Esophagus squamous epithelium (tissue), 5 donors: ENCODE measurements around the gene LHCGR. TPM values are rescaled to one million over a fixed set of nuclear protein-coding genes. Genes with fewer than 3 reads are reported as not detected.
"Not testable (repeated sequence)": the region's sequence is repeated elsewhere in the genome, so short reads cannot be mapped to it uniquely, and the experiment has no call there.

Source experiments
- DNase-seq: peaks from one replicate; lab custom pipeline; 2025; lab: John Stamatoyannopoulos, UW
- H3K27ac ChIP-seq, 4 donors: fragments of 200-600 bp; sonication (generic); one replicate each; pipeline ENCODE4 v1.5.1; 2016 to 2019; ENCODE audit warnings: mild to moderate bottlenecking in 1 of 4
- H3K27me3 ChIP-seq, 4 donors: fragments of 200-600 bp; sonication (generic); 1 replicate in 3 of 4; 2 replicates in 1 of 4; pipeline versions ENCODE4 v1.5.1 to v1.6.0; 2017 to 2021; ENCODE audit warnings: antibody characterized with exemption in 1 of 4
- H3K36me3 ChIP-seq, 3 donors: fragments of 200-600 bp; sonication (generic); one replicate each; pipeline ENCODE4 v1.5.1; 2016 to 2019
- H3K4me1 ChIP-seq, 3 donors: fragments of 200-600 bp; sonication (generic); one replicate each; pipeline ENCODE4 v1.5.1; 2017 to 2019
- H3K4me3 ChIP-seq, 4 donors: fragments of 200-600 bp; sonication (generic); 1 replicate in 3 of 4; 2 replicates in 1 of 4; pipeline ENCODE4 v1.5.1; 2016 to 2019; ENCODE audit warnings: mild to moderate bottlenecking in 2 of 4, moderate library complexity in 1 of 4
- H3K9me3 ChIP-seq, 3 donors: fragments of 200-600 bp; sonication (generic); one replicate each; pipeline ENCODE4 v1.5.1; 2016 to 2019
- CTCF ChIP-seq, 6 experiments: fragments of 450-650 bp in 4 of 6; fragments of 200-600 bp in 2 of 6; sonication (generic) in 2 of 6; IDR thresholded peaks; one replicate each; pipeline ENCODE4 v1.5.1; 2016 to 2019; ENCODE audit warnings: antibody characterized with exemption in 6 of 6, mild to moderate bottlenecking in 4 of 6, moderate library complexity in 4 of 6
- POLR2A ChIP-seq, 4 donors: fragments of 450-650 bp; IDR thresholded peaks; one replicate each; pipeline ENCODE4 v1.6.1; 2017; ENCODE audit warnings: antibody characterized with exemption in 4 of 4, mild to moderate bottlenecking in 4 of 4, moderate library complexity in 3 of 4
- WGBS, 2 donors: methylation state at CpG; one replicate each; pipeline ENCODE4 v1.1.5; 2018; 5-methylcytosine and 5-hydroxymethylcytosine counted together
- intact Hi-C: fragments of 100-400 bp; cut with DNase I; formaldehyde crosslinking; loops from one replicate; pipeline ENCODE4 v1.15.0; 2022
- total RNA-seq, 4 donors: library from RNA; depleted of rRNA; stranded (reverse); fragments of >200 nt; gene quantifications; one replicate each; pipeline ENCODE4 v1.1.0, GENCODE V29; 2016
- donor health status: DM: yes; HTN: yes; CAD: no.

The LHCGR gene
- total RNA-seq, 4 donors from 2014 or later: 0.22 to 0.76 TPM; not detected in 2

DNA sequence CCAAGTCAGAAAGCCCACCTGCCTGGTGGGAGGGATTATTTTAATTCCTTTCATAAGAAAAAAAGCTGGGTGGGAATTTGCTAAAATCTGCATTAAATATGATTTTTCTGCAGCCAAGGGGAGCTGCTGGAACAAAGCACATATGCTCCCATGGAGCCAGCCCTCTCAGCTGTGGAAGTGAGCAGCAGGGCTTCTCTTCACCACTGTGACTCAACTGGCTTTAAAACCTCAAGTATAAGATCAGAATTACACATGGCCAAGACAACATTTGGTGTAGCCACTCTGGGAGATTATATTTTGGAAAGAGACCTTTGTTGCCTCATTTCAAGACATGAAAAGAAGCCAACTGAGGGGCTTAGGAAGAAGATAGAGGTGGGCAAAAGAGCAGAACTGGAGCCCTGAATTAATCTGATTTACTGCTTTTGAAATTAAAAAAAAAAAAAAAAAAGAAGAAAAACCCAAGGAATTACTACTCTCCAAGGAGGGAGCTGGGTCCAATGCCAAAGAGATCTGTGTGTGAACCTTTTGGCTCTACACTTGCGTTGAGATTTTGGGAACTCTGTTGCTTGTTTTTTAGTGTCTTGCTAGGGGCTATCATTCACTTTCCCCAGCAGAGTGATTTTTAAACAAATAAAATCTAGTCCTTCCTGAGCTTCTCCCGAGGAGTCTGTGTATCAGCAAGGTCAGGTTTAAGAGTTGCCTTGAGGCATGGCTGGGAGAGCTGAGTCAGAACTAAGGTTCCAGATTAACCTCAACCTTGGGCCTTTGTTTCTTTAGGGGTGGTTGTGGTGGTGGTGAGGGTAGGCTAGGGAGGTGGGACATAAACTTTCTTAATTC is 6.0 kb downstream of the LHCGR start:
- Histone ChIP-seq H3K27me3 (peaks cover 0 to 2% (median 0%) of the 10 kb centered on the region in 4 donors), H3K9me3 (no peaks in the 10 kb centered on the region), H3K4me1 (no peaks in the 10 kb centered on the region), H3K4me3 (no peak overlapping the region), H3K36me3 (no peaks in the 10 kb centered on the region), H3K27ac (no peak overlapping the region)
- no peak for TF ChIP-seq POLR2A (IDR thresholded peaks at IDR 0.05)
- TF ChIP-seq CTCF (IDR thresholded peaks at IDR 0.05): no peak
- WGBS, 2 donors: 48 to 64% methylated on average over 2 of the region's 2 CpGs
- DNase-seq: no peak
- intact Hi-C loops: no loop called here

GRCh38 chr2:48747319-48747718 is 8.2 kb downstream of the LHCGR start:
- Histone ChIP-seq H3K36me3 (no peaks in the 10 kb centered on the region), H3K27ac (no peak overlapping the region), H3K4me1 (no peaks in the 10 kb centered on the region), H3K9me3 (no peaks in the 10 kb centered on the region), H3K4me3 (no peak overlapping the region), H3K27me3 (no peaks in the 10 kb centered on the region)
- DNase-seq: no peak
- 74% methylated on average over 6 of the region's 6 CpGs for WGBS, 2 donors
- TF ChIP-seq POLR2A (IDR thresholded peaks at IDR 0.05): no peak
- TF ChIP-seq CTCF (IDR thresholded peaks at IDR 0.05): no peak
- intact Hi-C loops: no loop called here

- H3K36me3 ChIP-seq, intact Hi-C loops, H3K4me3 ChIP-seq, DNase-seq, H3K9me3 ChIP-seq, H3K27me3 ChIP-seq, H3K4me1 ChIP-seq, H3K27ac ChIP-seq: not testable (repeated sequence)
- WGBS, 2 donors: 82 to 91% methylated on average over 4 of the region's 4 CpGs
These were observed 16.3 kb downstream of the LHCGR start for GRCh38 chr2:48739236-48739635.

DNA sequence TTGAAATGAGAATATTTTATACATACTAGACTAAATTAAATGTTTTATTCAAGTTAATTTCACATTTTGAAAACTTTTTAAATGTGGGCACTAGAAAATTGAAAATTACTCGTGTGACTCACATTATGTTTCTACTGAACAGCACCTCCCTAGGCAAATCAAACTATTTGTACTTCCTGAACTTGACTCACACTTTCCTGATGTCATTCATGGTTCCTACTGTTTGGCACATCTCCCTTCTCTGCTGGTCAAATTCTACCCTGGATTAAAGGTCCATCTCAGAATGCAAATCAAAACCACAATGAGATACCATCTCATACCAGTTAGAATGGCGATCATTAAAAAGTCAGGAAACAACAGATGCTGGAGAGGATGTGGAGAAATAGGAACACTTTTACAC is 16.7 kb downstream of the LHCGR start:
- Histone ChIP-seq H3K4me1 (no peaks in the 10 kb centered on the region), H3K9me3 (no peaks in the 10 kb centered on the region), H3K27ac (no peak overlapping the region), H3K36me3 (no peaks in the 10 kb centered on the region), H3K4me3 (no peak overlapping the region), H3K27me3 (no peaks in the 10 kb centered on the region)
- DNase-seq: no peak
- TF ChIP-seq CTCF (IDR thresholded peaks at IDR 0.05) (no peak), POLR2A (IDR thresholded peaks at IDR 0.05) (no peak)
- intact Hi-C loops: no loop called here
- 56 to 64% methylated on average over 2 of the region's 2 CpGs for WGBS, 2 donors

GRCh38 chr2:48736251-48736650 is 19.3 kb downstream of the LHCGR start:
- DNase-seq: no peak
- WGBS, 2 donors: 61 to 71% methylated on average over 2 of the region's 2 CpGs
- Histone ChIP-seq H3K9me3 (no peaks in the 10 kb centered on the region), H3K36me3 (no peaks in the 10 kb centered on the region), H3K27ac (no peak overlapping the region), H3K27me3 (no peaks in the 10 kb centered on the region), H3K4me1 (no peaks in the 10 kb centered on the region), H3K4me3 (no peak overlapping the region)
- intact Hi-C loops: no loop called here
- TF ChIP-seq POLR2A (IDR thresholded peaks at IDR 0.05) (no peak), CTCF (IDR thresholded peaks at IDR 0.05) (no peak)
